K562 (cell line): ENCODE data around the gene SKIC2.
"Not testable (repeated sequence)": the region's sequence is repeated elsewhere in the genome, so short reads cannot be mapped to it uniquely, and the experiment has no call there.

Experiments used
- ATF7 ChIP-seq: fragments of 450-650 bp; IDR thresholded peaks from 2 replicates; pipeline ENCODE4 v1.7.1; 2014; ENCODE audit warnings: mild to moderate bottlenecking, moderate library complexity
- BRF1 ChIP-seq: IDR thresholded peaks from 3 replicates; pipeline ENCODE4 v1.6.1; 2011; ENCODE audit warnings: borderline replicate concordance, mild to moderate bottlenecking; ENCODE audit not compliant: insufficient read length; ENCODE audit errors: extremely low read depth
- EZH2 ChIP-seq: IDR thresholded peaks from 2 replicates; pipeline ENCODE4 v1.6.1; 2012; ENCODE audit warnings: low read depth, mild to moderate bottlenecking, inconsistent platforms, low read length, borderline replicate concordance
- FOXM1 ChIP-seq, 2 experiments: fragments of 450-650 bp in 1 of 2; sonication (generic) in 1 of 2; formaldehyde crosslinking in 1 of 2; IDR thresholded peaks; 2 replicates each; pipeline versions ENCODE4 v1.6.1 to v1.9.0; 2017 to 2022; ENCODE audit warnings: low read depth in 2 of 2, mild to moderate bottlenecking in 2 of 2, missing genetic modification reagents in 1 of 2, moderate library complexity in 1 of 2
- JUN ChIP-seq, 2 experiments: sonication (generic) in 1 of 2; formaldehyde crosslinking in 1 of 2; IDR thresholded peaks; 2 replicates each; pipeline versions ENCODE4 v1.6.1 to v1.8.0; 2012 to 2022; ENCODE audit warnings: borderline replicate concordance in 2 of 2, mild to moderate bottlenecking in 2 of 2, improper control_type of control experiment in 1 of 2, low read depth in 1 of 2, low read length in 1 of 2, missing genetic modification reagents in 1 of 2
- ZNF324 ChIP-seq: fragments of 250-450 bp; sonication (Bioruptor Pico); IDR thresholded peaks from 2 replicates; pipeline ENCODE4 v1.4.0; 2020; ENCODE audit warnings: mild to moderate bottlenecking
- TF ChIP-seq, protein P1 (sequence below): sonication (generic); formaldehyde crosslinking; IDR thresholded peaks from 2 replicates; pipeline ENCODE4 v1.8.0; 2023; ENCODE audit warnings: mild to moderate bottlenecking, missing genetic modification reagents

GRCh38 chr6:32007086-32007485 lies 48.1 kb downstream of the SKIC2 start:
- not testable (repeated sequence) for TF ChIP-seq FOXM1 (IDR thresholded peaks at IDR 0.05; ENCODE audit: low read depth); FOXM1 (CRISPR knock-in tag; IDR thresholded peaks at IDR 0.05; ENCODE audit: low read depth); BRF1; JUN (IDR thresholded peaks at IDR 0.05; ENCODE audit: borderline replicate concordance, low read depth, low read length); JUN (CRISPR knock-in tag; IDR thresholded peaks at IDR 0.05; ENCODE audit: borderline replicate concordance); EZH2; ATF7; ZNF324 (CRISPR knock-in tag)
- TF ChIP-seq, protein P1, sequence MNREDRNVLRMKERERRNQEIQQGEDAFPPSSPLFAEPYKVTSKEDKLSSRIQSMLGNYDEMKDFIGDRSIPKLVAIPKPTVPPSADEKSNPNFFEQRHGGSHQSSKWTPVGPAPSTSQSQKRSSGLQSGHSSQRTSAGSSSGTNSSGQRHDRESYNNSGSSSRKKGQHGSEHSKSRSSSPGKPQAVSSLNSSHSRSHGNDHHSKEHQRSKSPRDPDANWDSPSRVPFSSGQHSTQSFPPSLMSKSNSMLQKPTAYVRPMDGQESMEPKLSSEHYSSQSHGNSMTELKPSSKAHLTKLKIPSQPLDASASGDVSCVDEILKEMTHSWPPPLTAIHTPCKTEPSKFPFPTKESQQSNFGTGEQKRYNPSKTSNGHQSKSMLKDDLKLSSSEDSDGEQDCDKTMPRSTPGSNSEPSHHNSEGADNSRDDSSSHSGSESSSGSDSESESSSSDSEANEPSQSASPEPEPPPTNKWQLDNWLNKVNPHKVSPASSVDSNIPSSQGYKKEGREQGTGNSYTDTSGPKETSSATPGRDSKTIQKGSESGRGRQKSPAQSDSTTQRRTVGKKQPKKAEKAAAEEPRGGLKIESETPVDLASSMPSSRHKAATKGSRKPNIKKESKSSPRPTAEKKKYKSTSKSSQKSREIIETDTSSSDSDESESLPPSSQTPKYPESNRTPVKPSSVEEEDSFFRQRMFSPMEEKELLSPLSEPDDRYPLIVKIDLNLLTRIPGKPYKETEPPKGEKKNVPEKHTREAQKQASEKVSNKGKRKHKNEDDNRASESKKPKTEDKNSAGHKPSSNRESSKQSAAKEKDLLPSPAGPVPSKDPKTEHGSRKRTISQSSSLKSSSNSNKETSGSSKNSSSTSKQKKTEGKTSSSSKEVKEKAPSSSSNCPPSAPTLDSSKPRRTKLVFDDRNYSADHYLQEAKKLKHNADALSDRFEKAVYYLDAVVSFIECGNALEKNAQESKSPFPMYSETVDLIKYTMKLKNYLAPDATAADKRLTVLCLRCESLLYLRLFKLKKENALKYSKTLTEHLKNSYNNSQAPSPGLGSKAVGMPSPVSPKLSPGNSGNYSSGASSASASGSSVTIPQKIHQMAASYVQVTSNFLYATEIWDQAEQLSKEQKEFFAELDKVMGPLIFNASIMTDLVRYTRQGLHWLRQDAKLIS (CRISPR knock-in tag) = not testable (repeated sequence)
